OCI-LY1 (cell line): Measurements from ENCODE around the gene PJA2.

Source experiments
- H2AFZ ChIP-seq: fragments of 200-600 bp; sonication (generic), shearing (Covaris generic); 2 replicates; pipeline ENCODE4 v1.6.0; 2014; ENCODE audit warnings: antibody characterized with exemption, mild to moderate bottlenecking, low read length
- H3F3A ChIP-seq: fragments of 200-600 bp; sonication (generic), shearing (Covaris generic); 2 replicates; pipeline ENCODE4 v1.6.0; 2014; ENCODE audit warnings: mild to moderate bottlenecking, antibody characterized with exemption, low read length, moderate library complexity; ENCODE audit not compliant: insufficient read depth
- H3K27ac ChIP-seq: fragments of 200-600 bp; sonication (generic); 2 replicates; pipeline ENCODE4 v1.5.1; 2014; ENCODE audit warnings: low read length, mixed run types, mild to moderate bottlenecking, low read depth; ENCODE audit not compliant: poor library complexity, severe bottlenecking
- H3K27me3 ChIP-seq: fragments of 200-600 bp; sonication (generic); 2 replicates; pipeline ENCODE4 v1.6.0; 2014; ENCODE audit warnings: antibody characterized with exemption, mild to moderate bottlenecking, low read length, moderate library complexity; ENCODE audit not compliant: insufficient read depth
- H3K36me3 ChIP-seq: fragments of 200-600 bp; sonication (generic); 2 replicates; pipeline ENCODE4 v1.6.1; 2014; ENCODE audit warnings: mild to moderate bottlenecking, antibody characterized with exemption, low read length, moderate library complexity, mixed read lengths; ENCODE audit not compliant: insufficient read depth
- H3K4me1 ChIP-seq: fragments of 200-600 bp; sonication (generic); 2 replicates; pipeline ENCODE4 v1.5.1; 2014; ENCODE audit warnings: mild to moderate bottlenecking, low read length, moderate library complexity; ENCODE audit not compliant: insufficient read depth, severe bottlenecking
- H3K4me2 ChIP-seq: fragments of 200-600 bp; sonication (generic), shearing (Covaris generic); 2 replicates; pipeline ENCODE4 v1.6.1; 2014; ENCODE audit warnings: low read length
- H3K4me3 ChIP-seq: fragments of 200-600 bp; sonication (generic); 2 replicates; pipeline ENCODE4 v1.5.1; 2014; ENCODE audit warnings: low read length, low read depth, mild to moderate bottlenecking, mixed read lengths; ENCODE audit not compliant: poor library complexity, severe bottlenecking
- H3K79me2 ChIP-seq: fragments of 200-600 bp; shearing (Covaris generic); 2 replicates; pipeline ENCODE4 v1.6.1; 2016; ENCODE audit warnings: mixed run types, low read length, mixed read lengths; ENCODE audit not compliant: insufficient read depth
- H3K9ac ChIP-seq: fragments of 200-600 bp; sonication (generic), shearing (Covaris generic); 2 replicates; pipeline ENCODE4 v1.6.1; 2014; ENCODE audit warnings: mild to moderate bottlenecking, low read length, mixed read lengths
- H3K9me2 ChIP-seq: fragments of 200-600 bp; sonication (generic), shearing (Covaris generic); 2 replicates; pipeline ENCODE4 v1.6.1; 2014; ENCODE audit warnings: low read depth, mild to moderate bottlenecking, low read length, mixed read lengths
- H3K9me3 ChIP-seq: fragments of 200-600 bp; shearing (Covaris generic); 2 replicates; pipeline ENCODE4 v1.6.1; 2014; ENCODE audit warnings: low read length, mixed read lengths
- H4K20me1 ChIP-seq: fragments of 200-600 bp; sonication (generic), shearing (Covaris generic); 2 replicates; pipeline ENCODE4 v1.6.0; 2016; ENCODE audit warnings: mild to moderate bottlenecking, low read length; ENCODE audit not compliant: insufficient read depth
- CTCF ChIP-seq: fragments of 200-600 bp; sonication (generic), shearing (Covaris generic); IDR thresholded peaks from 2 replicates; pipeline ENCODE4 v1.5.1; 2017; ENCODE audit warnings: mild to moderate bottlenecking, antibody characterized with exemption, low read length, moderate library complexity, mixed read lengths
- EZH2 ChIP-seq: fragments of 200-600 bp; sonication (generic), shearing (Covaris generic); IDR thresholded peaks from 2 replicates; pipeline ENCODE4 v1.8.0; 2017; ENCODE audit warnings: borderline replicate concordance, mixed run types, mild to moderate bottlenecking, antibody characterized with exemption, low read length, moderate library complexity, mixed read lengths

The PJA2 gene

GRCh38 chr5:109329333-109330237 is 80.2 kb downstream of the PJA2 start:
- no peaks in the 10 kb centered on the region for H3F3A ChIP-seq
- H3K4me3 ChIP-seq: no peak overlapping the region
- H3K9me2 ChIP-seq: no peaks in the 10 kb centered on the region
- H3K27ac ChIP-seq: no peak overlapping the region
- no peaks in the 10 kb centered on the region for H3K79me2 ChIP-seq
- no peaks in the 10 kb centered on the region for H3K4me1 ChIP-seq
- TF ChIP-seq CTCF (no peak), EZH2 (no peak)
- no peaks in the 10 kb centered on the region for H4K20me1 ChIP-seq
- H3K4me2 ChIP-seq: no peak overlapping the region
- H3K9ac ChIP-seq: no peak overlapping the region
- H2AFZ ChIP-seq: no peak overlapping the region
- no peaks in the 10 kb centered on the region for H3K9me3 ChIP-seq
- peaks cover 3% of the 10 kb centered on the region; the same call in 1 of the 2 replicates for H3K36me3 ChIP-seq
- no peaks in the 10 kb centered on the region for H3K27me3 ChIP-seq

DNA sequence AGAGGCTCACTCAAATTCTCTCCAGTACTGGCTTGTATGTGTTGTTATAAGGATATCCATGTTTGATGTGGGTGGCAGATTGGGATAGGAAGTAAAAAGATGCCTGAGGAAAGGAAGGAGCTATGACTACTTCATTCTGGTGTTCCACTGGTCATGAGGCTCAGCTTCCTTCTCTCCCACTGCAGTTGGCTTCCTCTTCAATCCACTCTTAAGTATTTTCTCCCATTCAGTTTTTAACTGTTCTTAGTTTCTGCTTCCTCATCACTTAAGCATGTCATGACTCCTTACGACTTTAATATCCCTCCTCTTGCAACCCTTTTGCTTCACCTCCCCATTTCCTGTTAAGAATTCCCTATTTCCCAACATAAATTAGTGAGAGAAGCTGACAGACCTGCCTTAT is 81.1 kb downstream of the PJA2 start:
- no peaks in the 10 kb centered on the region for H3K9me3 ChIP-seq
- no peaks in the 10 kb centered on the region for H4K20me1 ChIP-seq
- no peaks in the 10 kb centered on the region for H3K9me2 ChIP-seq
- no peak overlapping the region for H2AFZ ChIP-seq
- no peaks in the 10 kb centered on the region for H3K36me3 ChIP-seq
- H3K4me2 ChIP-seq: no peak overlapping the region
- TF ChIP-seq EZH2: no peak
- TF ChIP-seq CTCF: no peak
- H3K27me3 ChIP-seq: no peaks in the 10 kb centered on the region
- H3K4me1 ChIP-seq: no peaks in the 10 kb centered on the region
- H3K27ac ChIP-seq: no peak overlapping the region
- no peaks in the 10 kb centered on the region for H3F3A ChIP-seq
- no peaks in the 10 kb centered on the region for H3K79me2 ChIP-seq
- H3K4me3 ChIP-seq: no peak overlapping the region
- H3K9ac ChIP-seq: no peak overlapping the region

DNA sequence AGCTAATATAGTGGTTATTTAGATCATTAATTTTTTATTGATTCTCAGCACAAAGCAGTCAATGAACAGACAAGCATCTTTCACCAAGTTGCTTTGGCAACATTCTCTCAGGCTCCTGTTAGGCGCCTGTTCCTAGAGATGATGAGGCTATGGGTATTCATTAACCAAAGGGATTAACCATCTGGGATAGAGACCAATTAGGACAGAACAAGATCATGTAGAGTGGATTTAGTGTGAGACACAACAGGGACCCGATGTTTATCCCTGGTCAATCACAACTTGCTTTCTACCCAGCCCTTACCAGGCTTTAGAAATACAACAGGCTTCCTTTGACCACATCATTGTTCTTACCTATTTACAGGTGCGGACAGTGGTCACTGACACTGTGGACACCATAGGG is 82.2 kb downstream of the PJA2 start:
- no peaks in the 10 kb centered on the region for H3K9me2 ChIP-seq
- TF ChIP-seq EZH2 (no peak), CTCF (no peak)
- H2AFZ ChIP-seq: no peak overlapping the region

More for the DNA sequence above, 82.2 kb downstream of the PJA2 start:
- Histone ChIP-seq H3K27me3 (no peaks in the 10 kb centered on the region), H3K4me2 (no peak overlapping the region), H3K79me2 (no peaks in the 10 kb centered on the region), H3K27ac (no peak overlapping the region), H3K9me3 (no peaks in the 10 kb centered on the region), H3F3A (no peaks in the 10 kb centered on the region), H3K9ac (no peak overlapping the region), H3K4me3 (no peak overlapping the region), H3K4me1 (no peaks in the 10 kb centered on the region), H4K20me1 (no peaks in the 10 kb centered on the region), H3K36me3 (no peaks in the 10 kb centered on the region)
